HCT116 (cell line): ENCODE measurements around the gene TRIM38. TPM values are rescaled to one million over a fixed set of nuclear protein-coding genes. Genes with fewer than 3 reads are reported as not detected.

Experiments used
- ATAC-seq: fragments of 200-7000 bp; cut with Tn5 transposase; 2 replicates; pipeline ENCODE4 v1.9.1; 2020; ENCODE audit warnings: mild to moderate bottlenecking, moderate library complexity
- BruUV-seq: library from RNA; stranded (reverse); fragments of 400-500 nt; replicated peaks from 2 replicates; lab custom pipeline; 2021; lab: Mats Ljungman, UMichigan
- CTCF ChIA-PET: fragments of 300-600 bp; sonication (Branson Sonifier 250); formaldehyde crosslinking; loops from one replicate; lab custom pipeline; 2021; ENCODE audit warnings: antibody characterized with exemption; lab: Charles Lee
- POLR2A ChIA-PET: fragments of 300-600, 350-600 bp; sonication (Branson Sonifier 250); formaldehyde crosslinking; loops from one replicate; lab custom pipeline; 2021; ENCODE audit warnings: antibody characterized with exemption; lab: Charles Lee
- RAD21 ChIA-PET, 2 experiments: fragments of 300-600 bp; sonication (Branson Sonifier 250); formaldehyde crosslinking; loops; one replicate each; lab custom pipeline; 2023; ENCODE audit warnings: low total read pairs in 2 of 2; ENCODE audit not compliant: uncharacterized antibody in 2 of 2, unreplicated experiment in 2 of 2, low non-redundant PET in 1 of 2; lab: Charles Lee
- DNase-seq: peaks from one replicate; pipeline ENCODE4 v3.0.0-alpha.2; 2010; ENCODE audit warnings: low read depth, low spot score
- H2AFZ ChIP-seq: fragments of 200-600 bp; shearing (Covaris generic), sonication (generic); 2 replicates; pipeline ENCODE4 v1.6.1; 2017; ENCODE audit warnings: low read depth, mixed run types, mixed read lengths, antibody characterized with exemption, low read length; ENCODE audit not compliant: poor library complexity, severe bottlenecking
- H3K27ac ChIP-seq: 2 replicates; pipeline ENCODE4 v1.5.1; 2012; ENCODE audit warnings: low read depth, low read length
- H3K27me3 ChIP-seq: fragments of 200-600 bp; sonication (generic); 2 replicates; pipeline ENCODE4 v1.6.1; 2016; ENCODE audit warnings: mixed run types, low read length, mixed read lengths; ENCODE audit not compliant: insufficient read depth
- H3K36me3 ChIP-seq, 2 experiments: fragments of 200-500 bp in 1 of 2; fragments of 200-600 bp in 1 of 2; sonication (Bioruptor generic) in 1 of 2; sonication (generic) in 1 of 2; 2 replicates each; pipeline versions ENCODE4 v1.5.1 to v1.6.1; 2014 to 2016; ENCODE audit warnings: low read length in 2 of 2, inconsistent platforms in 1 of 2, mixed read lengths in 1 of 2, mixed run types in 1 of 2; ENCODE audit not compliant: insufficient read depth in 2 of 2, control insufficient read depth in 1 of 2
- H3K4me1 ChIP-seq, 2 experiments: fragments of 200-600 bp in 1 of 2; sonication (generic) in 1 of 2; 2 replicates each; pipeline versions ENCODE4 v1.5.1 to v1.6.1; 2012 to 2017; ENCODE audit warnings: low read length in 2 of 2, inconsistent platforms in 1 of 2, mild to moderate bottlenecking in 1 of 2, mixed read lengths in 1 of 2, mixed run types in 1 of 2, moderate library complexity in 1 of 2; ENCODE audit not compliant: insufficient read depth in 2 of 2, control insufficient read depth in 1 of 2
- H3K4me2 ChIP-seq: fragments of 200-600 bp; sonication (generic); 2 replicates; pipeline ENCODE4 v1.6.1; 2017; ENCODE audit warnings: mixed run types, low read length, mixed read lengths
- H3K4me3 ChIP-seq, 2 experiments: fragments of 200-600 bp in 1 of 2; sonication (generic) in 1 of 2; replicated peaks in 1 of 2; 2 replicates each; pipeline ENCODE4 v1.5.1; 2011 to 2016; ENCODE audit warnings: low read length in 2 of 2, control low read depth in 1 of 2, low read depth in 1 of 2, mild to moderate bottlenecking in 1 of 2, mixed read lengths in 1 of 2, mixed run types in 1 of 2
- H3K79me2 ChIP-seq: fragments of 200-600 bp; sonication (generic); 2 replicates; pipeline ENCODE4 v1.6.1; 2017; ENCODE audit warnings: mild to moderate bottlenecking, mixed run types, low read length, moderate library complexity, mixed read lengths; ENCODE audit not compliant: insufficient read depth
- H3K9ac ChIP-seq: fragments of 200-600 bp; sonication (generic); 2 replicates; pipeline ENCODE4 v1.6.1; 2016; ENCODE audit warnings: low read length, mixed read lengths
- H3K9me2 ChIP-seq: fragments of 200-600 bp; sonication (generic), shearing (Covaris generic); 2 replicates; pipeline ENCODE4 v1.6.1; 2017; ENCODE audit warnings: mixed run types, mild to moderate bottlenecking, moderate library complexity; ENCODE audit not compliant: insufficient read depth
- H3K9me3 ChIP-seq, 2 experiments: fragments of 200-500 bp in 1 of 2; fragments of 200-600 bp in 1 of 2; sonication (Bioruptor generic) in 1 of 2; sonication (generic) in 1 of 2; 2 replicates each; pipeline ENCODE4 v1.6.1; 2014 to 2017; ENCODE audit warnings: low read length in 2 of 2, mixed read lengths in 2 of 2, inconsistent platforms in 1 of 2, low read depth in 1 of 2, mild to moderate bottlenecking in 1 of 2, mixed run types in 1 of 2, moderate library complexity in 1 of 2; ENCODE audit not compliant: control insufficient read depth in 1 of 2, insufficient read depth in 1 of 2
- H4K20me1 ChIP-seq: fragments of 200-600 bp; sonication (generic), shearing (Covaris generic); 2 replicates; pipeline ENCODE4 v1.6.1; 2017; ENCODE audit warnings: mixed run types, mild to moderate bottlenecking, moderate library complexity; ENCODE audit not compliant: insufficient read depth
- CEBPB ChIP-seq: IDR thresholded peaks from 2 replicates; pipeline ENCODE4 v1.6.1; 2012; ENCODE audit warnings: low read depth
- POLR2A ChIP-seq: IDR thresholded peaks from 2 replicates; pipeline ENCODE4 v1.7.0; 2011; ENCODE audit warnings: borderline replicate concordance; ENCODE audit not compliant: insufficient read depth, insufficient read length; ENCODE audit errors: extremely low read depth
- SIN3A ChIP-seq: IDR thresholded peaks from 2 replicates; pipeline ENCODE4 v1.6.1; 2012; ENCODE audit warnings: low read depth
- intact Hi-C: fragments of 100-400 bp; cut with micrococcal nuclease; formaldehyde crosslinking; loops from 2 replicates; pipeline ENCODE4 v1.10.0; 2022
- total RNA-seq: library from RNA; stranded (reverse); gene quantifications from one replicate; pipeline ENCODE4 v1.2.1, GENCODE V29; 2021; ENCODE audit not compliant: unreplicated experiment

Gene TRIM38
- total RNA-seq, 1 experiment from 2014 or later, result 9.6 TPM

- Histone ChIP-seq H3K4me2 (peak overlapping the region; percentile 27; the same call in 1 of the 2 replicates), H3K9me3 (no peaks in the 10 kb centered on the region), H3K36me3 (no peaks in the 10 kb centered on the region), H3K9ac (0 out of 2 replicates have a peak overlapping the region, but pooled peaks have one; percentile 80), H3K27me3 (no peaks in the 10 kb centered on the region), H3K27ac (peak overlapping the region; percentile 98; the same call in 1 of the 2 replicates), H3K79me2 (no peaks in the 10 kb centered on the region), H2AFZ (no peak overlapping the region), H3K4me3 (no peak overlapping the region; a peak in 1 of 4 replicates), H3K4me1 (peaks cover 53 to 93% of the 10 kb centered on the region in 2 experiments), H3K9me2 (no peaks in the 10 kb centered on the region), H4K20me1 (no peaks in the 10 kb centered on the region)
- intact Hi-C loops, result loop anchor here (5.0 kb wide), 1 partner anchor 1102 kb away; a partner anchor contains a TSS
- peak; percentile 93 for TF ChIP-seq POLR2A
- TF ChIP-seq SIN3A, result no peak
- BruUV-seq, result no TSS peak
- DNase-seq (no peak), ATAC-seq (no peak)
- ChIA-PET POLR2A (interaction anchor here (0.8 to 9.7 kb wide), 17 partner anchors 8 to 1863 kb away, joined by 3 to 227 read pairs (median 15); a partner anchor contains a TSS), RAD21 (no interaction called here), CTCF (no interaction called here)
Measured at GRCh38 chr6:26030716-26031115, 68.1 kb downstream of the TRIM38 start.

DNA sequence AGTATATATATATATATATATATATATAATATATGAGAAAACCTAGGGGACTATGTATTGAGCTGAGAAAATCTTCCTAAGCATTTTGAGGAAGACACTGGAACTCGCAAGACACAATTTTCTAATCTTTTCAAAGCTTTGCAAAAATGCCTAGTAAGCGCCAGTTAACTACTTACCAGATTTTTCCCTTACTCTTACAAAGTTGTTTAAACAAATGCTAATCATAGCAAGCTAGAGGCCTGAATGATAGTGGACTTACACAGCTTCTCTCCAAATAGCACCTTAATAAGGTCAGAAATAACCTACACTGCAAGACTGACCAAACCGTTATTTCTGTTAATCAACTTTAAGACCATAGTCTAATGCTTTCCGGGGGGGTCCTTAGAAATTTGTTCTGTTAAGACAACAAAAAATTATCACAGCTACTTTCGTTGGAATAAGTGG lies 68.6 kb downstream of the TRIM38 start:
- RAD21 ChIA-PET, result no interaction called here
- H3K27me3 ChIP-seq, result no peaks in the 10 kb centered on the region
- H3K9ac ChIP-seq, result peak overlapping the region; percentile 88
- DNase-seq (no peak), ATAC-seq (no peak)
- peaks cover 51 to 93% of the 10 kb centered on the region in 2 experiments for H3K4me1 ChIP-seq
- H3K4me2 ChIP-seq, result peak overlapping the region; percentile 70
- POLR2A ChIA-PET, result interaction anchor here (0.8 to 9.7 kb wide), 21 partner anchors 9 to 1863 kb away, joined by 3 to 227 read pairs (median 10); a partner anchor contains a TSS
- H3K9me2 ChIP-seq, result no peaks in the 10 kb centered on the region
- peak overlapping the region; percentile 70 to 74 for H3K4me3 ChIP-seq
- H3K79me2 ChIP-seq, result no peaks in the 10 kb centered on the region
- no peaks in the 10 kb centered on the region for H3K9me3 ChIP-seq
- no peaks in the 10 kb centered on the region for H3K36me3 ChIP-seq
- peak; percentile 77 for TF ChIP-seq POLR2A
- TF ChIP-seq CEBPB, result no peak
- CTCF ChIA-PET, result no interaction called here
- BruUV-seq, result no TSS peak
- H3K27ac ChIP-seq, result peak overlapping the region; percentile 98
- no peak overlapping the region for H2AFZ ChIP-seq
- intact Hi-C loops, result loop anchor here (5.0 kb wide), 1 partner anchor 1101 kb away; a partner anchor contains a TSS
- H4K20me1 ChIP-seq, result no peaks in the 10 kb centered on the region
